ENCODE measurements around the gene ZCCHC17. TPM values are rescaled to one million over a fixed set of nuclear protein-coding genes. Genes with fewer than 3 reads are reported as not detected.

Gene ZCCHC17
- total and polyA plus RNA-seq, 4 experiments from 2014 or later = 20.2 to 44.5 (median 32.7) TPM

GRCh38 chr1:31390071-31390470, 93.2 kb downstream of the ZCCHC17 start:
- Mint-ChIP-seq H3K4me1 (peaks cover 4 to 9% (median 8%) of the 10 kb centered on the region in 4 donors), H3K27me3 (peaks cover 5 to 18% of the 10 kb centered on the region in 2 donors), H3K9me3 (no peaks in the 10 kb centered on the region), H3K36me3 (no peaks in the 10 kb centered on the region), H3K4me3 (no peak overlapping the region), H3K27ac (no peak overlapping the region)
- no peak overlapping the region for H3K27ac ChIP-seq (ENCODE audit: low read depth, low read length)
- DNase-seq = no peak
- no peaks in the 10 kb centered on the region for H3K9me3 ChIP-seq (ENCODE audit: control insufficient read depth in 1 of 2, low read length in 2 of 2)
- CTCF ChIA-PET (ENCODE audit: partially characterized antibody) = interaction anchor here (1.5 kb wide), 1 partner anchor 33 kb away, joined by 4 read pairs; no protein-coding TSS in a partner anchor
- H3K36me3 ChIP-seq (ENCODE audit: insufficient read depth, low read length) = no peaks in the 10 kb centered on the region
- POLR2A ChIA-PET (ENCODE audit: partially characterized antibody) = no interaction called here
- H3K4me3 ChIP-seq (ENCODE audit: low read length in 2 of 2) = no peak overlapping the region
- intact Hi-C loops (cut with micrococcal nuclease) = no loop called here
- H3K4me1 ChIP-seq (ENCODE audit: insufficient read depth, low read length) = peaks cover 9% of the 10 kb centered on the region
- H3K27me3 ChIP-seq (ENCODE audit: insufficient read depth, low read length) = no peaks in the 10 kb centered on the region

GRCh38 chr1:31393463-31393862, 96.6 kb downstream of the ZCCHC17 start:
- no peak overlapping the region for H3K4me3 ChIP-seq (ENCODE audit: low read length in 2 of 2)
- ChIA-PET POLR2A (ENCODE audit: partially characterized antibody) (no interaction called here), CTCF (ENCODE audit: partially characterized antibody) (interaction anchor here (1.5 to 4.3 kb wide), 7 partner anchors 16 to 395 kb away, joined by 3 to 60 read pairs (median 8); no protein-coding TSS in a partner anchor)
- DNase-seq = no peak
- Mint-ChIP-seq H3K27ac (no peak overlapping the region), H3K4me1 (peaks cover 4 to 15% (median 10%) of the 10 kb centered on the region in 4 donors), H3K4me3 (no peak overlapping the region), H3K27me3 (peaks cover 0 to 6% of the 10 kb centered on the region in 2 donors), H3K9me3 (no peaks in the 10 kb centered on the region), H3K36me3 (no peaks in the 10 kb centered on the region)
- no peaks in the 10 kb centered on the region for H3K27me3 ChIP-seq (ENCODE audit: insufficient read depth, low read length)
- no peaks in the 10 kb centered on the region for H3K36me3 ChIP-seq (ENCODE audit: insufficient read depth, low read length)
- intact Hi-C loops (cut with micrococcal nuclease) = no loop called here
- no peaks in the 10 kb centered on the region for H3K9me3 ChIP-seq (ENCODE audit: control insufficient read depth in 1 of 2, low read length in 2 of 2)
- peaks cover 10% of the 10 kb centered on the region for H3K4me1 ChIP-seq (ENCODE audit: insufficient read depth, low read length)
- H3K27ac ChIP-seq (ENCODE audit: low read depth, low read length) = no peak overlapping the region

GRCh38 chr1:31394584-31395193, 97.9 kb downstream of the ZCCHC17 start:
- Histone ChIP-seq H3K27ac (ENCODE audit: low read depth, low read length) (no peak overlapping the region), H3K4me3 (ENCODE audit: low read length in 2 of 2) (peak overlapping the region; percentile 47 to 62), H3K36me3 (ENCODE audit: insufficient read depth, low read length) (no peaks in the 10 kb centered on the region), H3K4me1 (ENCODE audit: insufficient read depth, low read length) (peaks cover 10% of the 10 kb centered on the region), H3K9me3 (ENCODE audit: control insufficient read depth in 1 of 2, low read length in 2 of 2) (no peaks in the 10 kb centered on the region), H3K27me3 (ENCODE audit: insufficient read depth, low read length) (no peaks in the 10 kb centered on the region)
- Mint-ChIP-seq H3K9me3 (no peaks in the 10 kb centered on the region), H3K27me3 (peaks cover 0 to 7% of the 10 kb centered on the region in 2 donors), H3K4me1 (peaks cover 4 to 15% (median 10%) of the 10 kb centered on the region in 4 donors), H3K27ac (peak overlapping the region in 5 of 7 donors; percentile 22 to 64 (median 50)), H3K4me3 (peak overlapping the region; percentile 81 to 90 (median 85)), H3K36me3 (no peaks in the 10 kb centered on the region)
- CTCF ChIA-PET (ENCODE audit: partially characterized antibody) = interaction anchor here (0.6 to 4.3 kb wide), 19 partner anchors 11 to 1280 kb away, joined by 3 to 60 read pairs (median 5); partner anchors contain the start of gene FABP3
- intact Hi-C loops (cut with micrococcal nuclease) = loop anchor here (1.0 kb wide), 2 partner anchors 28 to 395 kb away; no protein-coding TSS in a partner anchor
- POLR2A ChIA-PET (ENCODE audit: partially characterized antibody) = interaction anchor here (1.0 kb wide), 1 partner anchor 19 kb away, joined by 4 read pairs; no protein-coding TSS in a partner anchor
- DNase-seq = peak; percentile 63 to 69 (median 65)

GRCh38 chr1:31396633-31397351, 100.0 kb downstream of the ZCCHC17 start:
- H3K27me3 Mint-ChIP-seq = peaks cover 2 to 8% of the 10 kb centered on the region in 2 donors
- peak overlapping the region in 1 of 7 donors; percentile 18 for H3K27ac Mint-ChIP-seq
- H3K4me1 Mint-ChIP-seq = peaks cover 4 to 15% (median 10%) of the 10 kb centered on the region in 4 donors
- no peaks in the 10 kb centered on the region for H3K9me3 Mint-ChIP-seq
- ChIA-PET POLR2A (ENCODE audit: partially characterized antibody) (no interaction called here), CTCF (ENCODE audit: partially characterized antibody) (interaction anchor here (1.1 to 4.3 kb wide), 4 partner anchors 23 to 152 kb away, joined by 3 to 60 read pairs (median 4); partner anchors contain the start of gene FABP3)
- Histone ChIP-seq H3K4me1 (ENCODE audit: insufficient read depth, low read length) (peaks cover 10% of the 10 kb centered on the region), H3K9me3 (ENCODE audit: control insufficient read depth in 1 of 2, low read length in 2 of 2) (no peaks in the 10 kb centered on the region), H3K27ac (ENCODE audit: low read depth, low read length) (no peak overlapping the region), H3K4me3 (ENCODE audit: low read length in 2 of 2) (no peak overlapping the region), H3K36me3 (ENCODE audit: insufficient read depth, low read length) (no peaks in the 10 kb centered on the region), H3K27me3 (ENCODE audit: insufficient read depth, low read length) (no peaks in the 10 kb centered on the region)
- H3K36me3 Mint-ChIP-seq = no peaks in the 10 kb centered on the region
- intact Hi-C loops (cut with micrococcal nuclease) = no loop called here
- H3K4me3 Mint-ChIP-seq = peak overlapping the region in 3 of 8 donors; percentile 1 to 63 (median 17)
- no peak for DNase-seq

GRCh38 chr1:31397360-31398095, 100.7 kb downstream of the ZCCHC17 start:
- Mint-ChIP-seq H3K4me3 (no peak overlapping the region), H3K27ac (no peak overlapping the region), H3K27me3 (peaks cover 2 to 8% of the 10 kb centered on the region in 2 donors), H3K9me3 (no peaks in the 10 kb centered on the region), H3K36me3 (no peaks in the 10 kb centered on the region), H3K4me1 (peaks cover 4 to 15% (median 10%) of the 10 kb centered on the region in 4 donors)
- intact Hi-C loops (cut with micrococcal nuclease) = no loop called here
- Histone ChIP-seq H3K36me3 (ENCODE audit: insufficient read depth, low read length) (no peaks in the 10 kb centered on the region), H3K27ac (ENCODE audit: low read depth, low read length) (no peak overlapping the region), H3K27me3 (ENCODE audit: insufficient read depth, low read length) (no peaks in the 10 kb centered on the region), H3K9me3 (ENCODE audit: control insufficient read depth in 1 of 2, low read length in 2 of 2) (no peaks in the 10 kb centered on the region), H3K4me3 (ENCODE audit: low read length in 2 of 2) (no peak overlapping the region), H3K4me1 (ENCODE audit: insufficient read depth, low read length) (peaks cover 10% of the 10 kb centered on the region)
- DNase-seq = no peak
- POLR2A ChIA-PET (ENCODE audit: partially characterized antibody) = no interaction called here
- CTCF ChIA-PET (ENCODE audit: partially characterized antibody) = interaction anchor here (1.3 to 1.8 kb wide), 2 partner anchors 24 to 150 kb away, joined by 3 to 4 read pairs; partner anchors contain the start of gene FABP3

GRCh38 chr1:31398246-31398645, 101.4 kb downstream of the ZCCHC17 start:
- intact Hi-C loops (cut with micrococcal nuclease) = no loop called here
- CTCF ChIA-PET (ENCODE audit: partially characterized antibody) = interaction anchor here (1.5 kb wide), 1 partner anchor 151 kb away, joined by 3 read pairs; no protein-coding TSS in a partner anchor

More at GRCh38 chr1:31398246-31398645, 101.4 kb downstream of the ZCCHC17 start:
- H3K9me3 ChIP-seq (ENCODE audit: control insufficient read depth in 1 of 2, low read length in 2 of 2) = no peaks in the 10 kb centered on the region
- no peaks in the 10 kb centered on the region for H3K36me3 Mint-ChIP-seq
- no peak overlapping the region for H3K4me3 ChIP-seq (ENCODE audit: low read length in 2 of 2)
- no peaks in the 10 kb centered on the region for H3K27me3 ChIP-seq (ENCODE audit: insufficient read depth, low read length)
- H3K9me3 Mint-ChIP-seq = no peaks in the 10 kb centered on the region
- POLR2A ChIA-PET (ENCODE audit: partially characterized antibody) = no interaction called here
- H3K4me1 Mint-ChIP-seq = peaks cover 4 to 15% (median 10%) of the 10 kb centered on the region in 4 donors
- no peak overlapping the region for H3K4me3 Mint-ChIP-seq
- H3K4me1 ChIP-seq (ENCODE audit: insufficient read depth, low read length) = peaks cover 10% of the 10 kb centered on the region
- H3K27me3 Mint-ChIP-seq = peaks cover 2 to 6% of the 10 kb centered on the region in 2 donors
- no peaks in the 10 kb centered on the region for H3K36me3 ChIP-seq (ENCODE audit: insufficient read depth, low read length)
- H3K27ac Mint-ChIP-seq = no peak overlapping the region
- DNase-seq = no peak
- H3K27ac ChIP-seq (ENCODE audit: low read depth, low read length) = no peak overlapping the region
